HK-2 (cell line): Measurements from ENCODE around the gene MSL3B.

Experiments used
- DNase-seq: peaks from one replicate; pipeline ENCODE4 v3.0.0-alpha.2; 2018; ENCODE audit not compliant: unreplicated experiment

Gene MSL3B

DNA sequence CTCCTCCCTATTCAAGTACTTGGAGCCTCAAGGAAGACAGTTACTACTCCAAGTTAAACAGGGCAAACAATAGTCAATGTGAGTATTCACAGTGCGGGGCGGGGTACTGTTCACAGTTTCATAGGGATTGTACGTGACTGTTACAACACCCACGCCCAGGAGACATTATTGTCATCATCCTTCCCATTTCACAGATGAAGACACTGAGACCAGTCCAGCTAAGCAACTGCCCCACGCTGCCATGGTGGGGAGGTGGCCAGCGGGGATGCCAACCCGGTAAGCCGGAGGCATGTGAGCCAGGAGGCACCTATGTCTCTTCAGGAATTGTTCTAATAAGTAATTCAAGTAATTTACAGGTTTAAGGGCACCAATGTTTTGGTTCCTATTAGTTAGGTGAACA is 14.8 kb downstream of the MSL3B start:
- no peak for DNase-seq

DNA sequence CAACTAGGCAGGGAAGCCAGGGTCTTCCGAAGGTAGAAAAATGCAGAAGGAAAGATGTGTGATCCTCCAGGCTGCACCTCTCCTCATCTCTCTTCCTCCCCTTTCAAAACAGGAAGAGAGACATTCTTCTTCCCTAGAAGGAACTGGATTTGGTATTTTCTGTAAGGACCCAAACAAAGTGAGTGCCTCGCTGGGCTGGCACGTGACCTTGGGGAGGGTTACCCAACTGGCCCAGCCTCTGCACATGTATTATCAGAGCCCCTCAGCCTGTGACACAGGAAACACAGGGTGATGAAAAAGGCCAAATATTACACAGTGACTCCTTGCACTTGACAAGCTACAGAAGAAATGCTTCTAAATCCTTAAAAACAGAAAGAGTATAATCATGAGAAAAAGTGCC is 16.1 kb downstream of the MSL3B start:
- no peak for DNase-seq

DNA sequence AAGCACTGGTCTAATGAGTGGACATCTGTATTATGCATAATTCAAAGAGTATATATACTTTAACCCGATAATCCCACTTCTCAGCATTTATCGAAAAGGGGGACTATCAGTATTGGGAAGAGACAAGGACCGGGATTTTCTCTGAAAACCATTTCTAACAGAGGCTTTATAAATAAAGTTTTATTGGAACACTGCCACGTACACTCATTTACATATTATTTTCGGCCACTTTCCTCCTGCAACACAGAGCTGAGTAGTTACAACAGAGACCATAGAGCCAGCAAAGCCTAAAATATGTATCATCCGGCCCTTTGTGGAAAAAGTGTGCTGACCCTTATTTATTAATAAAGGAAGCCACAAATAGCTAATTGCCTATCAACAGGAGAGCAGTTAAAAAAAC is 17.0 kb downstream of the MSL3B start:
- no peak for DNase-seq

DNA sequence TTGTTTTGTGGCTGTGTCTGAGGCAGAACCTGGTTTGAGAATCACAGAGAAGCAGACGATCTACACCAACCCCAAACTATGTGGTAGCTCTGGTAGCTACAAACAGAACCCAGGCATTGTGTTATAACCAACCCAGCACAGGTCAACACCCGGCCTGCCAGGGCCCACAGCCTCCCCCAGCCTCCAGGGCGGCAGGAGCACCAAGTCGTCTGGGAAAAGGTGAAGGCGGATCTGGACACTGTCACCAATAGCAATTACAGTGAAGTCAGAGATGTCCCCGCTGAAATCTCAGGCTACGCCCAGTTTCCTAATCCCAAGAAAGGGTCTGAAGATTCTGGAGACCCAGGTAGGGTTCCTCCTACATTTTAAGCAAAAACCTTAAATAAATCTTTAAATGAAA is 17.4 kb downstream of the MSL3B start:
- DNase-seq, result no peak

DNA sequence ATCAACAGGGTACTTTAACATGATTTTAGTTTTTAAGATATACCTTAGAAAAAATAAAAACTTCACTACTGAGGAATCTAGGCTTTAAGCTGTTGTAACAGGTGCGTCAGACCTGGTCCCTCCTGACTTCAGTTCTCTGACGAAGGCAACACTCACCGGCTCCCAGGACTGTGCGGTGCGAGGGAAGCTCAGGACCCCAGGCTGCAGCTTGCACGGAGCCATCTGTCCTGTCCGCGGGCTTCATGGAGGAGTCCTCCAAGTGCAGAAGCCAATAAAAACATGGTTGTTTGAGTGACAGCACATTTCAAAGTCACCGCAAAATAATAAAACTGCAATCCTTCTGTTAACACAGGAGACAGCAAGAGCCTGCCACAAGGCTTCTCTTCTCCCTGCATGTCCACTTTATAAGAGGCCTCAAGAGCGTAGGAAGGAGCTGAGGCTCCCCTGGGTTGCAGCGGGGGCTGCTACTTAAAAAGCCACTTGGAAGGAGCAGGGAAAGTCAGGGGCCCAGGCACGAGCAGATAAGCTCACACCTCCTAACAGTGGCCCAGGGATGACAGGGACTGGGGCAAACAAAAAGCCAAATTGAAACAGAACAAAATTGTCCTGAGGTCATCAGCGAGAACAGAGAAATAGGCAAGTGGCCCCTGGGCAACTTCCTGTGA is 18.4 kb downstream of the MSL3B start:
- no peak for DNase-seq

DNA sequence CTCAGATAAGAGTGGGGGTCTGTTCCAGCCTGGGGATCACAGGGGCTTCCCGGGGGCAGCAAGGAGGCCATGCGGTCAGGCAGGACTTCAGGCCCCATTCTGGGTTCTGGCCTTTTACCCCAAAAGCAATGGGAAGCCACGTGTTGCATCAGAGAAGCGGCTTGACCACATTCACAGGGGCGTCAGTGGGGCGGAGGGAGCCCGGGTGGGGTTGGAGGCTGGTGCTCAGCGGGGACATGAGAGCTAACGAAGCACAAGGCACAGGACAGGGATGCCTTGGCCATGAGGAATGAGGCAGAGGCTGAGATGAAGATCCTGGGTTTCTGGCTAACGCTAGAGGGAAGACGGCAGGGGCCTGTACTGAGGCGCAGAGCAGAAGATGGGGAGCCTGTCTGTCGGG is 19.9 kb downstream of the MSL3B start:
- DNase-seq, result no peak

DNA sequence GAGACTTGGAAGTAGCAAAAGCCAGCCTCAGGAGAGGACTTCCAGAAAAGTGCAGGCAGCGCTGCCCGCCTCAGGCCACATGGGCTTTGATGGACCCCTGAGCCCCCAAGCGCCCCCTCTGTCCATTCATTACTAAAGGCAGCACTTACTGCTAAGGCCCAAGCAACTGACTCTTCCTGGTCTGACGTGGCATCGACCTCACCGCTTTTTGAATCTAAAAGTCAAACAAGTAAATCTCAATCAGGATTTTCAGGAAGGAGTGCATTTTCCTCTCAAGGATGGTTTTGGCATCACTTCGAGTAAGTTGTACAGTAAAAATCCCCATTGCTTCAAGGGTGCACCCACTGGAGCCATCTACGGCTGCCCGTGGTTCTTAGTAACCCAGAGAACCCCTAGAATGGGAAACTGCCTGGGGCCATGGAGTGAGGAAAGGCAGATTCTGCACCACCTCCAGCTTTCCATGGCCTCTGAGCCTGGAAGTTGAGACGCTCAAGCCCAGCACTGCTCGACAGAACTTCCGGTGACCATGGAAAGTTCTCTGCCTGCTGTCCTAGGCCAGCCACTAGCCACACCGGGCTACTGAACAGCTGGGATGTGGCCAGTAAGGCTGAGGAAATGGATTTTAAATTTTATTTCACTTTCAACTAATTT is 20.8 kb downstream of the MSL3B start:
- DNase-seq, result no peak

DNA sequence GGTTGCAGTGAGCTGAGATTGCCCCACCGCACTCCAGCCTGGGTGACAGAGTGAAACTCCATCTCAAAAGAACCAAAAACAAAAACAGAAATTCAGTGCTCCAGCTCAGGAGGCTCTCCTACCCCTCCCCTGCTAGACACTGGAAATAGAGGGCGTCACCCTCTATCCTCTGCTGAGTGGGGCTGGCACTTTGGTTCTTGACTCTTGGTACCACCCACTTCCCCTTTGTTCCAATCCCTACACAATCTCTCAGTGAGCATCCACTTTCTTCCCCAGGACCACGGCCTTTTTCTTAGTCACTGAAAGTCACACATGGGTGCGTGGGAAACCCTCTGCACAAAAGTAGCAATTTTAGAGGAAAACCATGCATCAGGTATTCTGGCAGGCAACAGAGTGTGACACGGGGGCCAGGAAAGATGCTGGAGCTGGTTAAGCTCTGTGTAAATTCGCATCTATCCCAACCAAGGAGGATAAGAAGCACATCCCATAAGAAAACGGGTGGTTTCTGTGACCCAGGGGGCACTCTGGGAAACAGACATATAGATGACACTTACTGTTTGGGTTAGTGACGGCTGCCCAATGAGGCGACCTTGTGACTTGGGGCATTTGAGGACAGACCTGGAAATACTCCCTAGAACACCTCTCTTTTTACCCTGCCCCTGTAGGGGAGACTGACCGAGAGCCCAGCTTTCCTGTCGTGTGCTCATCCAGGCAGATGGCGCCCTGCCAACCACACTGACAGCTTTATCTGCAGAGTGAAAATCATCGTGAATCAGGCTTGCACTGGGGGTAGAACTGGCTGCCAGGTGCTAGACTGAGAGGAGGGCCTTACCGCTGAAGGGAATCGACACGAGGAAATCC is 21.6 kb downstream of the MSL3B start:
- DNase-seq, result no peak

DNA sequence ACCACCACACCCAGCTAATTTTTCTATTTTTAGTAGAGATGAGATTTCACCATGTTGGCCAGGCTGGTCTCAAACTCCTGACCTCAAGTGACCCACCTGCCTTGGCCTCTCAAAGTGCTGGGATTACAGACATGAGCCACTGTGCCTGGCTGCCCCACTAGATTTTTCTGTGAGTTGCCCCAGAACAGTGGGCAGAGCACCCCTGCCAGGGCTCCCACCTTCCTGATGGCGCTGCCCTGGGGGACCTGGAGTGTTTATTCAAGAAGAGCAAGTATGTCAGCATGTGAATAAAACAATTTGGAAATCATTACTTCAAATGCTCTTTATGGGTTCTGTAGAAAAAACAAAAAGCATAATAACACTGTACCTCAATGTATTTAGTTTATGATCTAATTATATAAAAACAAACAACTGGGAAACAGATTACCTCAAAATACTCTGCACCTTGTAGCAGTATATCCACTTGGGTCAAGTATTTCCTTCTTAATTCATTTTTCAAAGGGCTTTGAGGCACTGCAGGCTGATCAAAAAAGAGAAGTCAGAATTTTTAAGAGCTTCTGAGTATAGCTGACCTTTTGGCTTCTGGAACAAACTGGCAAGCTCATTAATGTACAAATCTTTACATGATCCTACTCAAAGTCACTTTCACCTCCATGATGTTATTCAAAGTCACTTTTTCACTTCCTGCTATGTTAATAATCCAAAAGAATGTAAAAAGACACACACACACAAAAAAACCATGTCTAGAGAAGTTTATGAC is 22.7 kb downstream of the MSL3B start:
- DNase-seq, result no peak

DNA sequence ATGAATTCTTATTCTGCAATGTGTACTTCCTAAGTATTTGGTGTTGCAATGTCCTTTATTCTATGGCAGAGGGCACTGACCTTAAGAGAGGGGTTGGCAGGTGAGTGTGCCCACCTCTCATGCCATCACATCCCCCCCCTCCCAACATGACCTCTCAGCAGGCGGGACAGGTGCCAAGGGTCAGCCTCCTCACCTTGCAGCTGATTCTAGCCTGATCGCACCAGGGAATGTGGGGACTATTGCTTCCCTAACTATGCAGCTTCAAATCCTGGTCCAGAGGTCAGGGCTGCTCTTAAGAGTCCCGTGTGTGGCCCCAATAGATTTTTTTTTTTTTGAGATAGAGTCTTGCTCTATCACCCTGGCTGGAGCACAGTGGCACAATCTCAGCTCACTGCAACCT is 23.4 kb downstream of the MSL3B start:
- DNase-seq, result no peak

DNA sequence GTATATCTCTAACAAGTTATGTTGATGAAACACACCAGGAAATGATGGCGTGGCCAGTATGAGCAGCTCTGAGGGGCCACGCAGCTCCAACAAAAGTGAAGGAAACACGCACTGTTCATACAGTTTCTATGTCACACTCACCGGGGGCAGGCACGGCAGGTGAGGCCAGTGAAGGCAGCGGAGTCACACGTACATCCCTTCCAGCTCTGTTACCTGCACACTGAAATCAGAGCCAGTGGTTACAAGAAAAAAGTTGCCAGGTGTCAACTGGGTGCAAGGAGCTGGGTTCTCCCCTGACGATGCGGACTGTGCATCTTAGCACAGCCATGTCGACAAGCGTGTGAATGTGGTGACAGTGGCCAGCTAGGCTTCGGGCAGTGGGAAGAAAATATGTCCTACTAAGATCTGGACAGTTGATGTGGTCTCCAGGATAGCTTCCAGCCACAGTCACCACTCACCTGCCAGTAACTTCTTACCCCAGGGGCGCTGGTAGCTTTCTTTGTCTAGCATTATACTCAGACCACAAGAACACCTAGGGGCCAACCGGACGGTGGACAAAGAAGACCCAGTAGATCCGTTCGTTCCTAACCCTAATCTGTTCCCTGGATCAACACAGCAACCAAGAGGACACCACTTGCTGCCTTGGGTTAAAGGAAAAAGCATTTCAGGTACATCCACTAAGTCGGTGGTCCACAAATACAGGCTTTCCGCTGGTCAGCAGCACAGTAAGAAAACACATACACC is 23.9 kb downstream of the MSL3B start:
- DNase-seq, result no peak

DNA sequence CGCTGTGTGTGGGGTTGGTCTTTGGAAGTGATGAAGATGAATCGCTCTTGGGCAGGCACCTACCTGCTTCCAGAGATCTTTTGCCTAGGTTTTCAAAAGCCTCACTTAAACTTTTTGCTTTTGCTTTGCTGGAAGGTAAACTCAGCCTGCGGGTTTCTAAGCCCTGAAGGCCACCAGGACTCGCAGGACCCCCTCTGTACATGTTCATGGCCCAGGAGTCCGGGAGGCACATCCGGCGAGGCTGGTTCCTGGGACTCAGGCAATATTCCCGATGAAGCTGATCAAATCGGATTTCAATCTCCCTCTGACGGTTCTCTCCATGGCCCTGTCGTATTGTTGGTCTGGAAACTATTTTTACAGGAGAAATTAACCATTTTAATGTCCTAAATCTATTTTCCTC is 27.0 kb downstream of the MSL3B start:
- DNase-seq, result no peak

DNA sequence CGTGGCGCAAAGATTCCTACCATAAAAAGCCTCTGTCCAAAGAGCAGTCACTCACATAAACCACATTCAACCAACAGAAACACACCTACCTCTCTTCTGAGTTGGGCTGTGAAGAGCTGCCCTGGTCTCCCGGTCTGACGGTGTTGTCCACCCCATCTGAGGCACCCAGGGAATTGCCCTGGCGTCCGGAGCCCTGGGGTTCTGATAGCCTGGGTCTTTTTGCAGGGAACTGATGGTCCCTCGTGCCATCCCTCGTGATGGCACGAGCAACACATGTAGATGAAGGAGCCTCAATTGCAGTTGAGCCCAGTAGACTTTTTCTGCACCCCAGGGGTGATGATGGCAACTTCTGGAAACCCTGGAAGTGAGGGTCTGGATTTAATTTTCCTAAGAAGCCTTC is 27.7 kb downstream of the MSL3B start:
- DNase-seq, result no peak

DNA sequence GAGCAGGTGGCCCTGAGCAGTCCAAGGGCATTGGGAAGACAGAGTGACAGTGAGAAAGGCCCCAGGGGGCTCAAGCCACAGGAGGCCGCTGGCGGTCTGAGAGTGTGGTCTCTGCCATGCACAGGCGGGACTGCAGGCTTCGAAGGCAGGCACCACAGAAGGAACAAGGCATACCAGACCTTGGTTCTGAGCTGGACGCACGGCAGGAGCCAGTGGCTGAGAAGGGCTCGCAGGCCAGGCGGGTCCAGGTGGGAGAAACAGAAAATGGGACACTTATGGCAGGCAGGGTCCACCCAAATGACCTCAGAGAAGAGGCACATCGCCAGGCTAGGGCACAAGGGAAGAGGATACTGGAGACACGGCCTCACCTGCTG is 28.8 kb downstream of the MSL3B start:
- DNase-seq, result no peak

DNA sequence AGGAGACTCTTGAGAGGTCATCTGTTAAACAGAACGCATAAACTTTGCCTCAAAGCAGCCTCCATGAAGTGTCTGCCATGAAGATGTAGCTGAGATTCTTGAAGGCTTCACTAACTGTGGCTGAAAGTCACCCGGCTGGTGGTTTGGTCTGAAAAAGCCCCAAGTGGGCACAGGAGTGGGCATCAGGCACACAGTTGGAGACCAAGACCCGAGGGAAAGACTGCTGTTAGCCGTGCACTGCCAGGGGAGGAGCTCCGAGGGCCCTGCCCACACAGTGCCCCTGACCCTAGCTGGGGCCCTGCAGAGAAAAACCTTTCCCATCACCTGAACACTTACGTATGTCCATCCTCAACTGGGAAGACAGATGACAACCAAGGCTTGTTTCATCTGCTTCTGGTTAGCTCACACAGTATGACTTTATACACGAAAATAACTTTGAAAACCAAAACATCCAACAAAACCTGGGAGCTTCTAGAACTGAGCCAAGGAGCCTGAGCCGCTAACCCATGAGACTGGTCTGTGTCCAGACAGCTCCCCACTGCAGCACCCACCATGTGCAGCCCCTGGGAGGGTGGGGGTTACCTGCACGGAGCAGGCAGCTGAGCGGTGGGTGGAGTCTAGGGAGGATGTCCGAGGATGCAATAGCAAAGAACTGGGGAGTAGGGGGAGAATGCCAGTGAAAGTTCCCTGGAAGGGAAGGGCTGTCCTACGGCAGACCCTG is 29.3 kb downstream of the MSL3B start:
- no peak for DNase-seq

DNA sequence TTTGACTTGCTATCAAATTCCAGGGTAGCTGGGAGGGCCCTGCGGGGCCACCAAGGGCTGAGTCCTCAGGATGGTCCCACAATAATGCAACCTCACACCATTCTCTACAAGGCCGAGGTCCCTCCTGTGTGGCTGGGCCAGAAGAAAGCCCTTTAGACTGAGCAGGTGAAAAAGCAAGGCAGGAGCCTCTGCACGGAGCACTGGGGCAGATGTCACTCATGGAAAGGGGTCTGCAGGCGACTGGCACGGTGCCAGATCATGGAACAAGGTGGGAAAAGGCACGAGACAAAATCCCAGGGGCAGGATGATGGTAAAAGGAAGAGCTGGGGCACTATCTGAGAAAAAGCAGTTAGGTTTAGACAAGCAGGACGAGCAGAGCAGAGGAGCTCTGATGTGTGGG is 29.9 kb downstream of the MSL3B start:
- no peak for DNase-seq

DNA sequence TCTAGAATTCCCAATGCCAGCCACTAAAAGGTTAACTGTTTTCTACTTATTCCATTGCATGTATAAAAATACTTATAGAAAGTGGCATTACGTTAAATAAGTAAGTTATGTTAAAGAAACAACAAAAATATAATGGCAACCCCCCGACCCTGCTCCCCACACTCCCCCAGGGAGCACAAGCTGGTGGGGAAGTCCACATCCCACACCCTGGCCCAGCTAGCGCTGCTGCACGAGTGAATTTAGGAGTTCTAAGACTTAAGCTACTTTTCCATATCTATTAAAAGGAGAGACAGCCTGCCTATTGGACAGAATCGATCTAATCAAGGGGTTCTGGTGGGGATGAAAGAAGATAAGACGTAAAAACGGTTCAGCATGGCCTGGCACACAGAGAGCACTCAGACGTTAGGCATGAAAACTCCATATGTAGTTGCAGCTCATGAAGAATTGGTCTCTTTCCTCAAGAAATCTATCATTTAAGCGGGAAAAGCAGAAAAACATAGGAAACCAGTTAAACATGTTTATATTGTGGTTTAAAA is 30.4 kb downstream of the MSL3B start:
- DNase-seq, result no peak

DNA sequence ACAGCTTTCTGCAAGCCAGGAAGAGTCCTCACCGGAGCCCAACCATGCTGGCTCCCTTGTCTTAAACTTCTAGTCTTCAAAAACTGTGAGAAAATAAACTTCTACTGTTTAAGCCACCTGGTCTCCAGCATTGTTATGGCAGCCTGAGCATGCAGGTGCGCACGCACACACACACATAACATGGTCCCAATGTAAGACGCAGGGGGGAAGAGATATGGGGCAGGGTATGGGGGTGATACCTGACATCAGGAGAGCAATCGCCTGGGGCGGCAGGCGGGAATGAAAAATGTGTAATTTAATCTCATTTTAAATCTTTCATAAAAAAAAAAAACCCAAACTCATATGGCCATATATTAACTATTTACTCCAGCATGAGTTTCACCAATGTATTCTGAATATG is 31.8 kb downstream of the MSL3B start:
- no peak for DNase-seq

DNA sequence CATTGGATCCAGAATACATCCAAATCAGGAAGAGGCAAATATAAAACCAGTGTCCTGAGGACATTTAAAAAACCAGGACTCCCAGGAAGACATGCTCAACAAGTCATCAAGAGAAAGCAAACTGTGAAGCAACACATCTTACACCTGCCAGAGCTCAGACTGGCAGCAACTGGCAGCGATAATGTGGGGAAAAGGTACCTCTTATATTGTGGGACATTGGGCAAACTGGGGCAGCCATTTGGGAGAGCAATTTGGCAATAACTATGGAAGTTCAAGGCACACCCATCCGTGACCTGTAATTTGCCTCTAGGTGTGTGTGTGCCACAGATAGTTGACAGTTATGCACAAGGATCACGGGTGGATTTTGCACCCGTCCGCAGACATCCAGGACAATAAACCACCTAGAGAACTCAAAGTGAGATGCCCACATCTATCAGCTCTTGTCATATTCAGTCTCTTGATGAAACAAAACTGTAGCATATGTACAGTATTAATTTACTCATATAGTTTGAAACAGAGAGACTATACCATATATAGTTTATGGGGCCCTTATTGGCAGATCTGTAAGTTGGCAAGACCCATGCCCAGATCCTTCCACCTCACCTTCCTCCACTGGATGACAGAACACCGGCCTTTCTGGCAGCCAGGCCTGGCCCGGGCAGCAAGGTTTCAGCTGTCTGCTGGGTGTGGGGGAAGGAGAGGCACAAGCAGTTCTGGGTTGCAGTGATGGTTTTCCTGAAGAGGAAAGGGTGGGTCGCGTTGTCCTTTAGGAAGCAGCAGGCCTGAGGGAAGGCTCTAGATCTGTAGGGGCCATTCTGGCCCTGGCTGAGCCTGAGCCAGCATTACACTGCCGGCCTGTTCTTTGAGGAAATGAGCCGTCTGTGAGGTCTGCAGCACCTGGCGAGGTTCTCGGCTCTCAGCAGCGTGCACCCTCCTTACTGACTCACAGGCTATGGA is 32.7 kb downstream of the MSL3B start:
- DNase-seq, result no peak

DNA sequence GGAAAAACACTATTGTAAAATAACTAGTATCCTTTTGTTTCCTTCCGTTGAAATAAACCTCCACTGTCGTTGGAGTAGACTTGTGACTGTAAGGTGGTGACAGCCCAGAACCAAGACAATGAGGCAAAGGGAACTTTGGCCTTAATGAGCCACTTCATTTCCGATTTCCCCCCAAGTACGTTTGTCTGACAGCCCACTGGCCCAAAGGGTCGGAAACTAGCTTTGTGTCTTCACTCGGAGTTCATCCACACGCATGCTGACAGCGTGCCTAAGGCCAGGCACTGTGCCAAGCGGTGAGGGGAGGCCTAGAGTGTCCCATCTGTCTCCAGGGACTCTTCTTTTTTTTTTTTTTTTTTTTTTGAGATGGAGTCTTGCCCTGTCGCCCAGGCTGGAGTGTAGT is 34.8 kb downstream of the MSL3B start:
- no peak for DNase-seq
